NCI-H345 treated with DMSO at 0.1 percent for 48 hours (cell line): ENCODE measurements around the gene BTRC.

Experiments
- DNase-seq: peaks from one replicate; lab custom pipeline; 2025; ENCODE audit not compliant: unreplicated experiment; lab: John Stamatoyannopoulos, UW

BTRC gene

GRCh38 chr10:101476383-101476782 lies 122.4 kb downstream of the BTRC start:
- no peak for DNase-seq

DNA sequence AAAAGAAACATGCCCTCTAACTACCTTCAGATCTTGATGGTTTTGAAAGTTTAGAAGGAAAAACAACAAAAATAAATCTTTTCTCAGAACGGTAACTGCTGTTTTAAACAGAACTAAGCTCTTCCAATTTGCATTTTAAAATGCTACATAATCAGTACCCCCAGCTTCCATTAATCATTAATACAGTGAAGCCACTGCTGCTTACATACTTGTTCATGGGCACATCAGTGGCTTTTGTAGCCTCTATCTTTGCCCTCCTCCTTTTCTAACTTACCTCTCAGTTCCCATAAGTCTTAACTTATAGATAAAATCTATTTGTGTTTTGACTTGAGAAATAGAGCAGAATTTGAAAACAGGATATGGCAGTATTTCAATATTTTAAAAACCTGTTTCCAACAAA lies 125.0 kb downstream of the BTRC start:
- no peak for DNase-seq

GRCh38 chr10:101481256-101481655 lies 127.3 kb downstream of the BTRC start:
- DNase-seq = no peak

DNA sequence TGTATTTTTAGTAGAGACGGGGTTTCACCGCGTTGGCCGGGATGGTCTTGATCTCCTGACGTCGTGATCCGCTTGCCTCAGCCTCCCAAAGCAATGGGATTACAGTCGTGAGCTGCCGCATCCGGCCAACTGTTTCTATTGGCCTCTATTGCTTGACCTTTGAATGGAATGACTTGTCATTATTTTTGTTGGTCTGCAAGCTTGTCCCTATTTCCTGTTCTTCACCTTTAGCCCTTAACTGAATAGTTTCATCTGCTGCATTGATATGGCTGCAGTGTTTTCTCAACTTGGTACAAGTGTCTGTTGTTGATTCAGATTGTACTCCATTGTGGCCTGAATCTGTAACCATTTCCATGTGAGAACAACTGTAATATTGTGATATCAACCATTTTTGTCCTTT lies 128.6 kb downstream of the BTRC start:
- no peak for DNase-seq

DNA sequence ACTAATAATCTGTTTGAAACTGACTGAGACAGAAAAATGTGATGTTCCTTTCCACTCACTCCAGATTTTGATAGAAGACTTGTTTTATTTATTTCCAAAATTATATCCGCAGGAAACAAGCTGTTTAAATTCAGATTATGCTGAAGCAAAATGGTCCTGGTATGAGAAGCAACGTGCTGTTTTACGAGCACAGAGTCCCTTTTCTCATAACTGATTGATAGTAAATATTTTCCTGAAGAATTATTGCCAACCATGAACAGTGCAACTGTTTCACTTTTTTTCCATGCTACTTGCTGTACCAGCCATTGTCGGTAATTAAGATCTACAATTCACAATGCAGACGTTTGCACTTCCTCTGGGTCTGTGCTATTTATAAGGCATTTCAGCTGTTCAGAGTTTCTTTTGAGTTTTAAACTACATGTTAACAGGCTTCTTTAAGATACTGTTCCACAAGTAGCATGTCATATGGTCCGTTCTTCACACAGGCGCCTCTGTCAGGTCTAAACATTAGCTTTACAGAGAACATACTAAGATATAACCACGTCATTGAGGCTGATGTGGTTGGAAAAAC lies 130.3 kb downstream of the BTRC start:
- DNase-seq = no peak

GRCh38 chr10:101485207-101485606 lies 131.2 kb downstream of the BTRC start:
- DNase-seq = no peak

- peak; percentile 8 for DNase-seq
These were observed 132.0 kb downstream of the BTRC start for GRCh38 chr10:101485681-101486554.

- no peak for DNase-seq
These were observed 133.4 kb downstream of the BTRC start for GRCh38 chr10:101487399-101487798.

GRCh38 chr10:101489355-101489754 lies 135.4 kb downstream of the BTRC start:
- DNase-seq = no peak

GRCh38 chr10:101490026-101490425 lies 136.1 kb downstream of the BTRC start:
- no peak for DNase-seq

DNA sequence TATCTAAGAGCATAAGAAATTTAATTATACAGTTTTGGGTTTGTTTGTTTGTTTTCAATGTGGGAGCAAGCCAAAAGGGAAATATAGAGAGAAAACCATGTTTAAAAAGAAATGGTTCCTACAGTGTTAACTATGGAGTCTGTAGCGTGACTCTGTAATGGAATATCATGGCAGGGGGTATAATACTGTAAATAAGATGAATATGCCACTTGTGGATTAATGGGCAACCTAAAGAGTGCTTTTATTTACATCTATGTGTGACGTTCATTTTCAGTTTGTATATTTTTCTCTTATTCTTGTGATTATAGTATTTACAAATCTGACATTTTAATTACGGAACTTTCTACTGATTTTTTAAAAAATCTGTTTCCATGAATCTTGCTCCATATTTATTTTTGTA lies 138.2 kb downstream of the BTRC start:
- no peak for DNase-seq

DNA sequence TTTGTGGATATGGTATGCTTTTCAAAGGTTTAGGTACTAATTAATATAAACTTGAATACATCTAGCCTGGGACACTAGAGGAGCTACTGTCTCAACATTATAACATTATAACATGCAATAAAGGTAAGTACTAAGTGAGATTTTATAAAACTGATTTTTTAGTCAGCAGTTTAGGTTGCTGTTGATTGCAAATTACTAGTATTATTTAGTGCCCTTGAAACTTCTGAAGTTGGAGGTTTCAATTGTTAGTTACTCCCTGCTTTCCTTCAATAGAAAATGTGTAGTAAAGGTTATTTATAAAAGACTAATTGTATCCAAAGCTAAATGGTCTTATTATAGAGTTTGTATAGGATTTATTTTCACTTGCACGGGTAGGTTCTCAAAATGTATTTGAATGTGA lies 138.8 kb downstream of the BTRC start:
- DNase-seq = no peak

- no peak for DNase-seq
These were observed 139.3 kb downstream of the BTRC start for GRCh38 chr10:101493249-101493648.

DNA sequence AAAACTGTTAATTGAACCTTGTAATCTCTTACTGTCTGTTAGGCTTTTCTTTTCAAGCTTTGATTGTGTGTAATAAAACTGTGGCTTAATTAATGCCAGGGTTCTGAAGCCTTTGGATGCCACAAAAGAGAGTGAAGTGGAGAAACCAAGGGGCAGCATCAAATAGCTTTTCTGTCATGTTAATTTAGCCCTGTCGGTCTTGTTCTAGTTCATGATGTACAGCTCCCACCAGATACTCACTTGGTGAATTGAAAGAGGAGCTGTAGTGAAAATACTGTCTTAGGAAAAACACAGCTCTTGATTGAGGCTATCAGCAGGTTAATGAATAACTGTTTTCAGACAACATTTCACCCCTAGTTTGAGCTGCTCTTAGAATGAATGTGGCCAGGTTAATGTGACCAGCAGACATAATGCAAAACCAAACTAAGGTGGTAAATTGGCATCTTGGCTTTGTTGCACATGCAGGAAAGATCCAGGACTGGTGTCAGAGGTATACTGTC lies 139.9 kb downstream of the BTRC start:
- no peak for DNase-seq

DNA sequence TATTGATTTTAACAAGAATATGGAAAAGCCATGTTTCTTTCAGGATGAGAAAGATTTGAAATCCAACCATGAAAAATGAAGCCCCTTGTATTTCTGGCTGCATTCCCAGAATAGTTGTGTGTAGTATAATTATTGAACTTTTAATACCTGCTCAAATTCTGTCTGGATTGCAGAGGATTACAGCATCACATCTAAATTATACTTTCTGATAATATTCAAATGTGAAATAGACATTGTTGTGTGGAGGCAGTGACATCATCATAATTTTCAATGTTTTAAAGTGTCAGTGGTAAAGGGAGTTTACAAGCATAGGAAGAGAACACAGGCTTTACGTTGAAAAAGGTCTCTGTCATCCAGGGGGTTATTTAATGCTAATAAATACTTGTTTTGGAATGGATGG lies 140.7 kb downstream of the BTRC start:
- no peak for DNase-seq

- no peak for DNase-seq
These were observed 141.5 kb downstream of the BTRC start for GRCh38 chr10:101495324-101495925.

- DNase-seq = no peak
These were observed 150.5 kb downstream of the BTRC start for GRCh38 chr10:101504438-101504837.

DNA sequence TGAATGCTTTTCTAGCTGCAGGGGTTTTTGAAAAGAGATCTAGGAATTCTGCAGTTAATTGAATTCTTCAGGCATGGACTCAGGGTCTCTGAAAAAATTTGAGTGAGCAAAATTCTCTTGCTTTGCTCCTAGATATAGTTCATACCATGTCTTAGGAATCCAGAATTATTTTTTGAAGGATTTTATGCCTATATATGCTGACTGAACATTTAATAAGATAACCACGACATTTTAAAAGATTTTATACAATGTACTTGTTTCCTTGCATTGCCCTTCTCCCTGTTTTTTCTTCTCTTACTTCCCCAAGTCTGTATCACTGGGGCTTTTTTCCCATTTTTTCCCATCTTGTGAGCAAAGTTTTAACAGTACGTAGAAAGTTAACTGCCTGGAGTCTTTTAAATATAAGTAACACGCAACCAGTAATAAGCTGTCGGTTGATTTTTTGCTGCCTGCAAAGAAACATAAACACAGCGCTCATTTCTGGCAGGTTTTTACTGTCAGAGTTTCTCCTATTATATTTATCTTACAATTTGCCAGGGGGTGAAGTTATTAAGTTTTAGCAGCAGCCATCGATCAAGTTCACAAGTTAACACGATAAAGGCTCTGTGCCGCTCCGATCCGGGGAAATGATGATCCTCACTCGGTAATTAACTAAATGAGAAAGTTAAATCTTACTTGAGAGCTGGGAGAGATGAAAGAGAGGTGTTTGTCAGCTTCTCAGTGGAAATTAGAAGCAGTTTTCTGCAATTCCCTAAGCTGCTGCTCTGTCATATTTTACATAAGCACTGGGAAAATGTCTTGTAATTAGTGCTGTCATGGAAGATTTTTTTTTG lies 153.1 kb downstream of the BTRC start:
- DNase-seq = no peak

- no peak for DNase-seq
These were observed 153.9 kb downstream of the BTRC start for GRCh38 chr10:101507828-101508227.

DNA sequence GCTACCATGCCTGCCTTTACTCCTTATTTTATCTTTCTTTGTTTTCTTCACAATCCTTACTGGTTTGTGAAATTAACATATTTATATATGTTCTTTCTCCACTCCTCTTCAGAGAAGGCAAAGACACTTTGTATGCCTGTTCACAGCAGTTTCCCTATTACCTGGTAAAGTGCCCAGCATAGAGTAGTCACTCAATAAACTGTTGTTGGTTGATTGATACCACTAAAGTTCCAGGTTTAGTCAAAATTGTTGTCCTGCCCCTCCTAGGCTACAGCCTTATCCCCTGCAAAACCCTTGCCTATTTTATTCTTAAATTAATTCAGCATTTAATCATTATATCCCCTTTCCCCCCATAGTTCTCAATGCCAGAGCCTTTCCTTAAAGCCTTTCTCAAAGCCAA lies 158.0 kb downstream of the BTRC start:
- DNase-seq = no peak

DNA sequence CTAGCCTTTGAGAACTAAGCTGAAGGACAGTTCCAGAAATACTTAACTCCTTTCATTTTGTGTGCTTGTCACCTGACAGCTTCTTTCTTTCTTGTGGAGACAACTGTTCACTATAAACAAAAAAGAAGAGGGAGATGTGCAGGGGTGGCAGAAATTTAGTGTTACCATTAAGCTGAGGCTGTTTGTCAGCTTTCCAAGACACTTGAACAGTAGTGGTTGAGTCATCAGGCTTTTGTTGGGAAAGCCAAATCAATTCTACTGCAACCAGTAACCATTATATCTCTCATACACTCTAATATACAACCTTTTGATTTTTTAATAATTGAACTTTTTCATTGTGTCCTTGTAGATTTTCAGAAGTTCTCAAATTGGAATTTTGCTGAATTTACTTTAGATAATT lies 158.8 kb downstream of the BTRC start:
- DNase-seq = no peak
